DMS114 treated with DMSO at 0.1 percent for 48 hours (cell line): ENCODE results near the gene CD300A.

Experiments used
- DNase-seq: peaks from one replicate; lab custom pipeline; 2025; ENCODE audit not compliant: unreplicated experiment; lab: John Stamatoyannopoulos, UW

The CD300A gene

GRCh38 chr17:74454197-74455024 is 12.0 kb upstream of the CD300A start:
- no peak for DNase-seq

- no peak for DNase-seq
Measured at GRCh38 chr17:74455025-74455545, 11.3 kb upstream of the CD300A start.

- no peak for DNase-seq
Measured at GRCh38 chr17:74455821-74456220, 10.6 kb upstream of the CD300A start.

- peak; percentile 40 for DNase-seq
Measured at GRCh38 chr17:74457146-74457819, 9.2 kb upstream of the CD300A start.

- DNase-seq: no peak
Measured at GRCh38 chr17:74457820-74458166, 8.6 kb upstream of the CD300A start.

- DNase-seq: no peak
Measured at GRCh38 chr17:74458835-74459234, 7.6 kb upstream of the CD300A start.

GRCh38 chr17:74459622-74460021 is 6.8 kb upstream of the CD300A start:
- no peak for DNase-seq

GRCh38 chr17:74460241-74460640 is 6.2 kb upstream of the CD300A start:
- DNase-seq: no peak

GRCh38 chr17:74460996-74461395 is 5.4 kb upstream of the CD300A start:
- DNase-seq: no peak

GRCh38 chr17:74461611-74462010 is 4.8 kb upstream of the CD300A start:
- DNase-seq: no peak

GRCh38 chr17:74464730-74465377 is 1.6 kb upstream of the CD300A start:
- DNase-seq: no peak

GRCh38 chr17:74465378-74466110 is 890 bp upstream of the CD300A start:
- DNase-seq: no peak

GRCh38 chr17:74466828-74467184 is 372 bp downstream of the CD300A start:
- no peak for DNase-seq

GRCh38 chr17:74467221-74467951 is 952 bp downstream of the CD300A start:
- no peak for DNase-seq

GRCh38 chr17:74471341-74471740 is 4.9 kb downstream of the CD300A start:
- no peak for DNase-seq

- DNase-seq: no peak
Measured at GRCh38 chr17:74472890-74473289, 6.5 kb downstream of the CD300A start.

GRCh38 chr17:74473294-74473693 is 6.9 kb downstream of the CD300A start:
- no peak for DNase-seq

- no peak for DNase-seq
Measured at GRCh38 chr17:74474043-74474792, 7.8 kb downstream of the CD300A start.

GRCh38 chr17:74475189-74475588 is 8.8 kb downstream of the CD300A start:
- no peak for DNase-seq

- no peak for DNase-seq
Measured at GRCh38 chr17:74477411-74477810, 11.0 kb downstream of the CD300A start.
